DOHH2 (cell line): ENCODE data around the gene OXSR1.

Experiments
- CTCF ChIP-seq: fragments of 200-600 bp; sonication (generic); IDR thresholded peaks from one replicate; pipeline ENCODE4 v1.5.1; 2014; ENCODE audit warnings: antibody characterized with exemption, mild to moderate bottlenecking, low read depth, low read length; ENCODE audit not compliant: poor library complexity, severe bottlenecking
- EZH2phosphoT487 ChIP-seq: fragments of 200-600 bp; sonication (generic); IDR thresholded peaks from 2 replicates; pipeline ENCODE4 v1.6.1; 2017; ENCODE audit warnings: borderline replicate concordance, mild to moderate bottlenecking, antibody characterized with exemption, low read length, moderate library complexity, mixed read lengths

DNA sequence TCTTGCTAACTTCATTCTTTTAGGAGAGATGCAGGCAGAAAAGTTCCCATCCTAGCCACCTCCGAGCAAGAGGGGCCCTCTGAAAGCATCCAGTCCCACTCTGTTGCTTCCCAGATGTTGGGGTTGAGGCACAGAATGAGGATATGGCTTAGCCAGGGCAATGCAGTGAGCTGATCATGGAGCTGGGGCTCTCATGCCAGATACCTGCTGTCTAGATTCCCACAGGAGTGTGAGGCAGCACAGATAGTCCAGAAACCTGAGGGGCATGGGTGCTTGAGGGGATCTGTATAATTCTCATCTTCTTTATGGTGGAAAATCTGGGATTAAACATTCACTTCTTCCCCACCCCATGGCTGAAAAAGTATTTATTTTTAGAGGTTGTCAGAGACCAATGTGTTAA is 101.5 kb downstream of the OXSR1 start:
- no peak for TF ChIP-seq CTCF
- TF ChIP-seq EZH2phosphoT487: no peak
